IMR-90 (cell line): ENCODE measurements around the gene PRDM2.

ENCODE experiments used
- CTCF ChIP-seq: conservative IDR thresholded peaks from 2 replicates; pipeline ENCODE4 v1.5.1; 2012; ENCODE audit warnings: mild to moderate bottlenecking, low read depth, low read length, improper control_type of control experiment
- POLR2A ChIP-seq: IDR thresholded peaks from 2 replicates; pipeline ENCODE4 v1.6.1; 2012; ENCODE audit warnings: mild to moderate bottlenecking, low read depth, low read length

GRCh38 chr1:13799502-13800283 lies 99.7 kb downstream of the PRDM2 start:
- no peak for TF ChIP-seq POLR2A
- TF ChIP-seq CTCF: no peak
